Smooth muscle cell (in vitro differentiated cells): ENCODE measurements around the gene CRHR1. TPM values are rescaled to one million over a fixed set of nuclear protein-coding genes. Genes with fewer than 3 reads are reported as not detected.

Source experiments
- DNase-seq: peaks from one replicate; lab custom pipeline; 2025; ENCODE audit not compliant: unreplicated experiment; lab: John Stamatoyannopoulos, UW
- H2AFZ ChIP-seq: fragments of 200-600 bp; sonication (generic); 2 replicates; pipeline ENCODE4 v1.6.0; 2016; ENCODE audit warnings: antibody characterized with exemption, low read depth, mild to moderate bottlenecking
- H3F3A ChIP-seq: fragments of 200-600 bp; sonication (generic); 2 replicates; pipeline ENCODE4 v1.6.0; 2017; ENCODE audit warnings: antibody characterized with exemption, low read depth
- H3K27ac ChIP-seq: fragments of 200-600 bp; sonication (generic); 2 replicates; pipeline ENCODE4 v1.5.1; 2016; ENCODE audit warnings: low read depth, mild to moderate bottlenecking
- H3K27me3 ChIP-seq: fragments of 200-600 bp; sonication (generic); 2 replicates; pipeline ENCODE4 v1.6.1; 2016; ENCODE audit warnings: low read depth, mild to moderate bottlenecking
- H3K36me3 ChIP-seq: fragments of 200-600 bp; sonication (generic); 2 replicates; pipeline ENCODE4 v1.5.1; 2016; ENCODE audit warnings: low read depth
- H3K4me1 ChIP-seq: fragments of 200-600 bp; sonication (generic); 2 replicates; pipeline ENCODE4 v1.5.1; 2016; ENCODE audit warnings: low read depth
- H3K4me2 ChIP-seq: fragments of 200-600 bp; sonication (generic); 2 replicates; pipeline ENCODE4 v1.6.0; 2016; ENCODE audit warnings: mild to moderate bottlenecking
- H3K4me3 ChIP-seq: fragments of 200-600 bp; sonication (generic); 2 replicates; pipeline ENCODE4 v1.5.1; 2016; ENCODE audit warnings: mild to moderate bottlenecking
- H3K79me2 ChIP-seq: fragments of 200-600 bp; sonication (generic); 2 replicates; pipeline ENCODE4 v1.6.0; 2016; ENCODE audit warnings: low read depth, mild to moderate bottlenecking
- H3K9ac ChIP-seq: fragments of 200-600 bp; sonication (generic); 2 replicates; pipeline ENCODE4 v1.6.0; 2016; ENCODE audit warnings: low read depth
- H3K9me3 ChIP-seq: fragments of 200-600 bp; sonication (generic); replicated peaks from 2 replicates; pipeline ENCODE4 v1.5.1; 2016; ENCODE audit warnings: low read depth
- H4K20me1 ChIP-seq: fragments of 200-600 bp; sonication (generic); 2 replicates; pipeline ENCODE4 v1.6.0; 2016; ENCODE audit warnings: low read depth
- CTCF ChIP-seq: fragments of 200-600 bp; sonication (generic); IDR thresholded peaks from 2 replicates; pipeline ENCODE4 v1.5.1; 2017; ENCODE audit warnings: borderline replicate concordance, mild to moderate bottlenecking, antibody characterized with exemption; ENCODE audit not compliant: insufficient read depth, poor library complexity, severe bottlenecking
- WGBS: methylation state at CpG from one replicate; pipeline ENCODE4 v1.1.7; 2016; ENCODE audit warnings: low lambda C conversion rate; 5-methylcytosine and 5-hydroxymethylcytosine counted together
- polyA plus RNA-seq: library from polyadenylated mRNA; unstranded; fragments of >200 nt; fragmentation: Nextera tagmentation; extraction: Ambion mirVana; gene quantifications from 2 replicates; pipeline ENCODE4 v1.2.1, GENCODE V29; 2016
- total RNA-seq: library from RNA; depleted of rRNA; stranded (reverse); fragments of >200 nt; gene quantifications from 2 replicates; pipeline ENCODE4 v1.2.3, GENCODE V29; 2014

The CRHR1 gene
- total and polyA plus RNA-seq, 2 experiments from 2014 or later, result 0.09 TPM; not detected in 1

DNA sequence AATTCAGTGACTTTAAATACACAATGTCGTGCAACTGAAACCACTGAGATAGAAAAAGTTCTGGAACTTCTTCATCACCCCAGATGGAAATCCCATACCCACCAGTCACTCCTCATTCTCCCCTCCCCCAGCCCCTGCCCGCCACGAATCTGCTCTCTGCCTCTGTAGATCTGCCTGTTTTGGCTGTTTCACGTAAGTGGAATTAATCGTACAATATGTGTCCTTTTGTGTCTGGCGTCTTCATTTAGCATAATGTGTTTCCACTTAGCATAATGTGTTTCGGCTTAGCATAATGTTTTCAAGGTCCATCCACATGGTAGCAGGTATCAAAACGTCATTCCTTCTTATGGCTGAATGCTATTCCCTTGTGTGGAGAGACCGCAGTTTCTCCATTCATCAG is 57.1 kb downstream of the CRHR1 start:
- H3K4me2 ChIP-seq, result no peak overlapping the region
- no peaks in the 10 kb centered on the region for H3K27me3 ChIP-seq
- 83% methylated on average over 9 of the region's 9 CpGs for WGBS
- DNase-seq, result no peak
- no peaks in the 10 kb centered on the region for H3K36me3 ChIP-seq
- H3K4me3 ChIP-seq, result no peak overlapping the region
- no peaks in the 10 kb centered on the region for H4K20me1 ChIP-seq
- TF ChIP-seq CTCF, result no peak
- no peak overlapping the region for H3K9ac ChIP-seq
- H3K9me3 ChIP-seq, result no peaks in the 10 kb centered on the region
- no peak overlapping the region for H2AFZ ChIP-seq
- H3K27ac ChIP-seq, result no peak overlapping the region
- no peaks in the 10 kb centered on the region for H3F3A ChIP-seq
- H3K79me2 ChIP-seq, result no peaks in the 10 kb centered on the region
- no peaks in the 10 kb centered on the region for H3K4me1 ChIP-seq

DNA sequence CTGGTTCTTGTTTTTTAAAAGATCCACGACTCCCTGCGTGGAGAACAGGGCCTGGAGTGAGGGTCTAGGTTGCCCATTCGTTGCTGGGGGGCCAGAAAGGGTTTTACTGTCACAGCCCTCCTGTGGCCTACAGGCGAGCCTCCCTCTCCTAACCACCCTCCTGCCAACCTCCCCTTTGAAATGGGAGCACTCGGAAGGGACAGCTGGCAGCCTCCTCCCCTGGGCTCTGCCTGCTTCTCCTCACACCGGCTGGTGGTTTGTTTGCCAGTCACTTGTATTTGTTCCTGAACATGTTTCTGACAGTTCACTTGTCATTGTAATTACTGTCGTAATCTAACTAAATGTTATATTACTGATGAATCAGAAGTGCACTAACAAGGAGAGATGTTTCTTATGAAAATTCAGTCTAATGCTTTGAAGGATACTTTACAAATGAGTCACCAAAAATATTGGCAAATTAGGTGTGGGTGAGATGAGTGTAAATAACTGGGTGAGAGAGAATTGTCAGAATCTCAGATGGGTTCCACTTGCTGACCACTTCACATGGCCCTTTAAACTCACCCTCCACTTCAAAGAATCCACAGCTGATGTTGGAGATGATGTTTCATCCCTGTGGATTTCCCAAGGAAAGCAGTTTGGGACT is 57.9 kb downstream of the CRHR1 start:
- no peaks in the 10 kb centered on the region for H4K20me1 ChIP-seq
- no peaks in the 10 kb centered on the region for H3F3A ChIP-seq
- H3K36me3 ChIP-seq, result no peaks in the 10 kb centered on the region
- H3K4me3 ChIP-seq, result no peak overlapping the region
- no peak for DNase-seq
- H3K79me2 ChIP-seq, result no peaks in the 10 kb centered on the region
- H2AFZ ChIP-seq, result no peak overlapping the region
- H3K4me2 ChIP-seq, result no peak overlapping the region
- H3K27ac ChIP-seq, result no peak overlapping the region
- no peaks in the 10 kb centered on the region for H3K27me3 ChIP-seq
- 83% methylated on average over 7 of the region's 7 CpGs for WGBS
- H3K9me3 ChIP-seq, result no peaks in the 10 kb centered on the region
- no peaks in the 10 kb centered on the region for H3K4me1 ChIP-seq
- no peak for TF ChIP-seq CTCF
- no peak overlapping the region for H3K9ac ChIP-seq

DNA sequence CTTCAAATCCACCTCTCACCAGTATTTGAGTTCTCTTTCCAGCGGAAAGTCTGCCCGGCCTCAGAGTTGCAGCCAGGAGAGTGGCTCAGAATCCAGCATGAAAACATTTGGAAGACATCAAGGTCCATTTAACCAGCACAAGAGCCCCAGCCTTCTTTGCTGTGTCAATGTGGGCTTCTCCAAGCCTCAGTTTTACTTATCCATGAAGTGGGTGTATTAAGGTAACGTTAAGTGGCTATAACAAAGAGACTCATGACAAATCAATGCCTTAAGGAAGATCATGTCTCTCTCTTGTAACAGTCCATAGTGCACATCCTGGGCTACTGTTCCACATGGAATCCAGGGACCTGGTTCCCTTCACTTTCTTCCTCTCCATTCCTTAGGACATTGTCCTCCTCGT is 59.6 kb downstream of the CRHR1 start:
- WGBS, result 98% methylated on average over 4 of the region's 4 CpGs
- Histone ChIP-seq H3K9ac (no peak overlapping the region), H3K4me3 (no peak overlapping the region), H3K79me2 (no peaks in the 10 kb centered on the region), H2AFZ (no peak overlapping the region), H3K4me1 (no peaks in the 10 kb centered on the region), H3K27me3 (no peaks in the 10 kb centered on the region), H3K36me3 (no peaks in the 10 kb centered on the region), H3K27ac (no peak overlapping the region), H3F3A (no peaks in the 10 kb centered on the region), H3K4me2 (no peak overlapping the region), H4K20me1 (no peaks in the 10 kb centered on the region), H3K9me3 (no peaks in the 10 kb centered on the region)
- TF ChIP-seq CTCF, result no peak
- DNase-seq, result no peak
